COLO668 (cell line): ENCODE data around the gene CCSER2.
"Not testable (repeated sequence)": the region's sequence is repeated elsewhere in the genome, so short reads cannot be mapped to it uniquely, and the experiment has no call there.

ENCODE experiments used
- DNase-seq: peaks from one replicate; lab custom pipeline; 2025; ENCODE audit not compliant: unreplicated experiment; lab: John Stamatoyannopoulos, UW

Gene CCSER2

GRCh38 chr10:84328418-84329195, at the start of gene CCSER2:
Gene CCSER2, plus strand, starts transcription at chr10:84328589. Its CDS starts 42,464 bp downstream, at chr10:84371053.
- peak; percentile 93 for DNase-seq

DNA sequence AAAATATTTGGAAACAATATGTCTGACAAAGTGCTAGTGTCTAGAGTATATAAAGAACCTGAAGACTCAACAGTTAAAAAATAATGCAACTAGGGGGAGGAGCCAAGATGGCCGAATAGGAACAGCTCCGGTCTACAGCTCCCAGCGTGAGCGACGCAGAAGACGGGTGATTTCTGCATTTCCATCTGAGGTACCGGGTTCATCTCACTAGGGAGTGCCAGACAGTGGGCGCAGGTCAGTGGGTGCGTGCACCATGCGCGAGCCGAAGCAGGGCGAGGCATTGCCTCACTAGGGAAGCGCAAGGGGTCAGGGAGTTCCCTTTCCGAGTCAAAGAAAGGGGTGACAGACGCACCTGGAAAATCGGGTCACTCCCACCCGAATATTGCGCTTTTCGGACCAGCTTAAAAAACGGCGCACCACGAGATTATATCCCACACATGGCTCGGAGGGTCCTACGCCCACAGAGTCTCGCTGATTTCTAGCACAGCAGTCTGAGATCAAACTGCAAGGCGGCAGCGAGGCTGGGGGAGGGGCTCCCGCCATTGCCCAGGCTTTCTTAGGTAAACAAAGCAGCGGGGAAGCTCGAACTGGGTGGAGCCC, 48.4 kb upstream of the CCSER2 start:
- DNase-seq: not testable (repeated sequence)

DNA sequence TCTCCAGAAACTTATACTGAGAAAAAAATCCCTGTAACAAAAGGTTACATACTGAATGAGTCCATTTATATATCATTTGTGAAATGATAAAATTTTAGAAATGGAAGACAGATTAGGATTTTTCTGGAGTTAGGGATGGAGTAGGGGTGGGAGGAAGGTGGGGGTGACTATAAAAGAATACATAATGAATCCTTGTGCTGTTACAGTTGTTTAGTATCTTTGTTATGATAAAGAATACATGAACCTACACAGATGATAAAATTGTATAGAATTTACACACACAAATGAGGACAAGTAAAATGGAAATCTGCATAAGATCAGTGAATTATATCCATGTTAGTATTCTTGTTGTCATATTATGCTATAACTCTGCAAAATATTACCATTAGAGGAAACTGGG, 41.7 kb upstream of the CCSER2 start:
- DNase-seq: no peak

- DNase-seq: no peak
Measured at GRCh38 chr10:84288151-84288550, 40.2 kb upstream of the CCSER2 start.

GRCh38 chr10:84289521-84290200, 38.7 kb upstream of the CCSER2 start:
- DNase-seq: no peak

DNA sequence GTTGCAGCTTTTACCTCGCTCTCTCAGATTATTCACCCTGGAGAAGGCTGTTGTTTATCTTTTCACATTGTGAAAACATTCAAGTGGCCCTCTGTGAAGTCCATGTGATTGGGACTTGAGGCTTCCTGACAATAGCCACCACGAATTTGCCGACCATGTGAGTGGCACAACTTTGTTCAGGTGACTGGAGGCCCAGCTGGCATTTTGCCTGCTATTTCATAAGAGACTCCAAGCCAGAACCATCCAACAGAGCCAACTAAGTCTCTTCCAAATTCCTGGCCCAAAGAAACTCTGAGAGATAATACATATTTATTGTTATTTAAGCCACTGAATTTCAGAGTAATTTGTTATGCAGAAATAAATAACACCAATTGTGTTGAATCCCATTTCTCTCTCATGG, 38.2 kb upstream of the CCSER2 start:
- no peak for DNase-seq

DNA sequence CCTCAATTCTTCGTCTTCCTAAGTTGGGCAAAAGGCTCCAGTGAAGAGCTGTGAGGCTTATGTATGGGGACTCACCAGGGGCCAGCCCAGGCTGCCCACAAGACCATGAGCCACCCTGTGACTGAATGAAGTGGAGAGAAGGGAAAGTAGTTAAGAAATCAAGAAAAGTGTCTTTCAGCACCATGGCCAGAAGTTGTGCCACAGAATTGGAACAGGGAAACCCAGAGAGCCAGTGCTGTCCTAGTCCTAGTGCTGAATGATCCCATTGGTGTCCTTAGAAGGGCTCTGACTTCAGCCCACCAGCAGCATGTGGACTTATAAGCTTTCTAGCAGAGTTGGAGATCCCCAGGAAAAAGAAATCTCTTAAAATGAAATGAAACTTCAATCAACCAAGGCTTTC, 37.0 kb upstream of the CCSER2 start:
- DNase-seq: no peak

DNA sequence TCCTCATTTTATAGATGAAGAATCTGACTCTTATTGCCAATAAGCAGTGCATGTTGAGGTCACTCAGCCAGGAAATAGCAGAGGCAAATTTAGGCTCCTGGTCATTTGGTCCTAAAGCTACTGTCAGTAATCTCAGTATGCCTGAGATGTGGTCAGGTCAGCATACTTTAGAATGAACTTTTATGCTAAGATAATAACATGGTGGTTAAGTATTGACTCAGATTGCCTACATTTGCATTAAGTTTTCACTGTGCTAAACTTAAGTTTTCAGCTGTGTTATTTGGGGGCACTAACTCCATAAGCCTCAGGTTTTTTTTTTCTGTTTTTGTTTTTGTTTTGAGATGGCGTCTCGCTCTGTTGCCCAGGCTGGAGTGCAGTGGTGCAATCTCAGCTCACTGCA, 35.9 kb upstream of the CCSER2 start:
- DNase-seq: no peak

DNA sequence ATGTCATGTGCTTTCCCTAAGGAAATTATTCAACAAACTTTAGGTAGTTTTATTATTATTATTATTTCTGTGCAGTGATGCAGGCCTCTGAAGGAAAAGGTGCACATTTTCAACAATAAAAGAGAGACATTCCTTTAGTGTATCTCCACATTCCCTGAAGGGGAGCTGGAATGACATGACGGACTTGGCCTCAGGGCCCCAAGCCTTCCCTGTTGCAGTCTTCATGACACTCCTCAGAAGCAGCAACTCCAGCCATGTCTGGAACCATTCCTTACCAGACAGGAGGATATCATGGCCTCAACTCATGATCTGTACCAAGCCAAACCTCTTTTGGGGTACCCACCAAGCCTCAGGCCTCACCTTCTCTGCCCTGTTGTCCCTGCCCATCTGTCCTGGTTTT, 35.2 kb upstream of the CCSER2 start:
- no peak for DNase-seq

GRCh38 chr10:84293574-84294016, 34.8 kb upstream of the CCSER2 start:
- DNase-seq: no peak

DNA sequence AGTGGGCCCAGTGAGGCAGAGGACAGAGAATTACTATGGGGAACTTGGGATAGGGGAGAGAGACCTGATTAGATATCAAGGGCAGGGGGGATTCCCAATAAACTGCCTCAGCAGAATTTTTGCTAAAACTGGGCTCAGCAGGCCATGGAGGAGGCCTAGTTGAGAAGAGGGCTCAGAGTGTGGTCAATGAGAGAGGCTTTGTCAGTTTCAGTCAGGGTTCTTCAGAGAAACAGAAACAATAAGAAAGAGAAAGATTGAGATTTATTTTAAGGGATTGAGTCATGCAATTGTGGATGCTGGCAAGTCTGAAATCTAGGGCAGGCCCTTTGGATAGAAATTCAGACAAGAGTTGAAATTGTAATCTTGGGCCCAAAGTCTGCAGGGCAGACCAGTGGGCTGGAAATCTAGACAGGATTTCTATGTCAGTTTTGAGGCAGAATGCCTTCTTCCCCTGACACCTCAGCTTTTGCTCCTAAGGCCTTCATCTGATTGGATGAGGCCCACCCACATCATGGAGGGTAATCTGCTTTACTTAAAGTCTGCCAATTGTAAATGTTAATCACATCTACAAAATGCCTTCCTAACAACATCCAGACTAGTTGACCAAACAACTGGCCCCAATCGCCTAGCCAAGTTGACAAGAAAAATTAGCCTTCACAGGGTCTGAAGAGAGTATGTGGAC, 33.5 kb upstream of the CCSER2 start:
- no peak for DNase-seq

DNA sequence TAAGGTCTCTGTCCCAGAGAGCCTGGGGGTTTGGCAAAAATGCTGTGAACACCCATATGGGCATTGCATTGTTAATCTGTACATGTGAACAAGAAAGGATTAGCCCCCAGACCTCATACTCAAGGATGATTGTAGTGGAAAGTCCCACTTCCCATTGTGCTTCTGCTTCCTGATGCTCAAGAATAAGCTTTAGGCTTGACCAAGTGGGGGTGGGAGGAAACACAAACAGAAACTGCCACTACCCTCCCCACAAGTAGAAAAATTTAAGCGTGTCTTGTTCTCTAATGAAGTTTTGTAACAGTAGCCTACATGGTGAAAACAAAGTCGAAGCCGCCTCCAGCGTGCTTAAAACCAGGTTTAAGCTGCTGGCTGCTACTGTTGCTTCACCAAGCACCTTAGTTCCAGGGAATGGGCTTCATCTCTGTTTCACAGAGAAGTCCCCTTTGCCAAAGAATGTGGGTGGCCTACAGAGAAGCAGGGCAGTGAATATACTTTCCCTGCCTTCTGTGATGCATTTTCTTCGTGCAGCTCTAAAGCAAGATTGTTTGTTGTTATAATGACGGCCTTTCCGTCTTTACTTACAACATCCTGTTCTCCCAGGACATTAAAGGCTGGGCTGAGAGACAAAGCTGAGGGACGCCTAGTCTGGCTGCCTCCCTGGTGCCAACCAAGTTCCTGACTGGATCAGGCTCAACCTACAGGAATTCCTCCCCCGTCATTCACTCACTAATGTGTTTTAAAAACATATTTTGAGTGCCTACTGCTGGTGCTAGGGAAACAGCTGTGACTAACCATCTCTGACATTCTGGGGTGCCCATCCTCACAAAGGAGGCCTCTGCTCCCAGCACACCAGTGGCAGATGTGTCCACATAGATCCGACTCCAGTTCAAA, 32.1 kb upstream of the CCSER2 start:
- no peak for DNase-seq

- DNase-seq: no peak
Measured at GRCh38 chr10:84298057-84298456, 30.3 kb upstream of the CCSER2 start.

- DNase-seq: no peak
Measured at GRCh38 chr10:84302223-84302622, 26.2 kb upstream of the CCSER2 start.

DNA sequence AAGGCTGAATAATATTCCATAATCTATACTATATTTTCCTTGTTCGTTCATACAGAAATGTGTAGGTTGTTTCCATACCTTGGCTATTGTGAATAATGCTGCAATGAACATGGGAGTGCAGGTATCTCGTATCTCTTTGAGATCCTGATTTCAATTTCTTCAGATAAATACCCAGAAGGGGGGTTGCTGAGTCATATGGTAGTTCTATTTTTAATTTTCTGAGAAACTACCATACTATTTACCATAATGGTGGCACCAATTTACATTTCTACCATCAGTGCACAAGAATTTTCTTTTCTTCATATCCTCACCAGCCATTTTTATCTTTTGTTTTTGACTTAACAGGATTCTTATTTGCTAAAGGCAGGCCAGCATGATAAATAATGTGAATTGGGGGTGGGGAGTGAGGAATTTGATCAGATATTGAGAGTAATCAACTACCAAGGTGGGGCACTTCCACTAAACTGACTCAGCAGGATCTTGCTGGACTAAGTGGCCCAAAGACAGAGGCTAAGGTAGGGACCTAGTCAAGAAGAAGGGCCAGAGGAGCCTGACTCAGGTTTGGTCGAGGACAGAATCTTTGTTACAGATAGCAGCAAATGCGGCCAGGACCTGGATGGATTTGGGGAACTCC, 21.5 kb upstream of the CCSER2 start:
- no peak for DNase-seq

GRCh38 chr10:84308021-84308420, 20.4 kb upstream of the CCSER2 start:
- no peak for DNase-seq

DNA sequence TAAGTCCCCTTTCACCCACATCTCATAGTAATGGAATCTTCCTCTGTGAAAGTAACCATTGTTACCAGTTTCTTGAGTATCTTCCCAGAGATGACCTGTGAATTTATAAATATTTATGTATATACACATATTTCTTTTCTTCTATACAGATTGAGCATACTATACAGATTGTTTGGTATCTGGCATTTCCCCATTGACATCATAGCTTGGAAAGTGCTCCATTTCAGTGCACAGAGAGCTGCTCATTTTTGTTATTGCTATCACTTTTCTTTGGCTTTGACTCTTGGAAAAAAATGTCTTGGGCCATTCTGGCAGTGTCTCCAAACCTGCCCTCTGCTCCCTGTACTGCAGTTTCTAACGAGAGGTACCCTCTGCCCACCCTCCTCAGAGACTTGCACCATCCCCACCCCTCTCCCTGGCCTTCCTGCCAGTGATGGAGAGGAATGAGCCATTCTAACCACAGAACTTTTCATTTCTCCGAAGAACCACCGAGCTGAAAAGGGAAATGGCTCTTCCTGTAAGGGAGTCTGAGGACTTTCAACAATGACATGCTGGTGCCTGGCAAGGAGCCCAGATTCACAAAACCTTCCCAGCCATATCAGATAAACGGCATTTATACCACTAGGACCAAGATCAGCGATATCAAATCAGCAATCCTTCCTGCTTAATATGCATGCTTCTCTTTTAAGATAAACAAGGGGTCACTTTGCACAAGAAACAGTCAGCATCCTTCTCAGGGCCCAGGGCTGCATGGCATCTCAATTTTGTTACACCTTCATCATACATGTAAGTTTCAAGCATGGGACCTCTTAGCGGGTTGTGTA, 19.7 kb upstream of the CCSER2 start:
- peak; percentile 11 for DNase-seq

GRCh38 chr10:84310470-84310869, 17.9 kb upstream of the CCSER2 start:
- DNase-seq: no peak

- DNase-seq: no peak
Measured at GRCh38 chr10:84311576-84311975, 16.8 kb upstream of the CCSER2 start.
